H9 (cell line): Measurements from ENCODE around the gene P2RX5. TPM values are rescaled to one million over a fixed set of nuclear protein-coding genes. Genes with fewer than 3 reads are reported as not detected.

Experiments used
- DNase-seq: peaks from one replicate; pipeline ENCODE4 v3.0.0-alpha.2; 2017
- H2AFZ ChIP-seq: one replicate; pipeline ENCODE4 v1.6.1; 2013; ENCODE audit warnings: mild to moderate bottlenecking, low read length, control low read depth, moderate library complexity
- H2AK5ac ChIP-seq: 2 replicates; pipeline ENCODE4 v1.6.1; 2013; ENCODE audit warnings: low read length, control low read depth, mixed read lengths; ENCODE audit not compliant: insufficient read length
- H2BK120ac ChIP-seq: one replicate; pipeline ENCODE4 v1.6.1; 2013; ENCODE audit warnings: low read depth, mild to moderate bottlenecking, low read length, control low read depth, inconsistent platforms; ENCODE audit not compliant: poor library complexity, severe bottlenecking
- H2BK12ac ChIP-seq: 2 replicates; pipeline ENCODE4 v1.6.1; 2013; ENCODE audit warnings: low read length, control low read depth, mixed read lengths, low read depth; ENCODE audit not compliant: insufficient read length
- H2BK15ac ChIP-seq: 2 replicates; pipeline ENCODE4 v1.6.1; 2013; ENCODE audit warnings: low read depth, low read length, control low read depth
- H2BK20ac ChIP-seq: one replicate; pipeline ENCODE4 v1.6.1; 2013; ENCODE audit warnings: low read depth, mild to moderate bottlenecking, low read length, control low read depth, inconsistent platforms; ENCODE audit not compliant: poor library complexity, severe bottlenecking
- H2BK5ac ChIP-seq: 2 replicates; pipeline ENCODE4 v1.6.1; 2013; ENCODE audit warnings: low read length, control low read depth, mixed read lengths; ENCODE audit not compliant: insufficient read length
- H3K14ac ChIP-seq: 2 replicates; pipeline ENCODE4 v1.6.1; 2013; ENCODE audit warnings: low read length, control low read depth; ENCODE audit not compliant: insufficient read depth
- H3K18ac ChIP-seq: 2 replicates; pipeline ENCODE4 v1.6.1; 2013; ENCODE audit warnings: low read depth, mild to moderate bottlenecking, mixed read lengths, low read length, control low read depth; ENCODE audit not compliant: insufficient read length
- H3K23ac ChIP-seq: 2 replicates; pipeline ENCODE4 v1.6.1; 2013; ENCODE audit warnings: low read length, control low read depth, mixed read lengths, low read depth; ENCODE audit not compliant: insufficient read length
- H3K23me2 ChIP-seq: 2 replicates; pipeline ENCODE4 v1.6.1; 2013; ENCODE audit warnings: low read depth, mild to moderate bottlenecking, mixed read lengths, low read length, control low read depth; ENCODE audit not compliant: insufficient read length, poor library complexity, severe bottlenecking
- H3K27ac ChIP-seq: 2 replicates; pipeline ENCODE4 v1.5.1; 2013; ENCODE audit warnings: low read length, control low read depth, mixed read lengths, low read depth; ENCODE audit not compliant: insufficient read length
- H3K27me3 ChIP-seq: 2 replicates; pipeline ENCODE4 v1.6.1; 2013; ENCODE audit warnings: low read length, control low read depth, inconsistent platforms; ENCODE audit not compliant: insufficient read depth
- H3K4ac ChIP-seq: 2 replicates; pipeline ENCODE4 v1.6.1; 2013; ENCODE audit warnings: low read depth, mild to moderate bottlenecking, control low read depth, inconsistent platforms, low read length, moderate library complexity
- H3K4me1 ChIP-seq: 2 replicates; pipeline ENCODE4 v1.6.1; 2013; ENCODE audit warnings: low read length, control low read depth, inconsistent platforms; ENCODE audit not compliant: insufficient read depth
- H3K4me2 ChIP-seq: 2 replicates; pipeline ENCODE4 v1.6.1; 2013; ENCODE audit warnings: low read length, control low read depth, mixed read lengths; ENCODE audit not compliant: insufficient read length, insufficient read depth
- H3K56ac ChIP-seq: 2 replicates; pipeline ENCODE4 v1.6.1; 2013; ENCODE audit warnings: low read depth, mild to moderate bottlenecking, mixed read lengths, low read length, control low read depth; ENCODE audit not compliant: insufficient read length
- H3K79me1 ChIP-seq: 2 replicates; pipeline ENCODE4 v1.6.1; 2013; ENCODE audit warnings: low read depth, mild to moderate bottlenecking, moderate library complexity, low read length, control low read depth, inconsistent platforms; ENCODE audit not compliant: insufficient read depth, poor library complexity, severe bottlenecking
- H3K79me2 ChIP-seq: 2 replicates; pipeline ENCODE4 v1.6.1; 2013; ENCODE audit warnings: low read length, control low read depth, inconsistent platforms; ENCODE audit not compliant: insufficient read depth
- H3K9ac ChIP-seq: 2 replicates; pipeline ENCODE4 v1.6.1; 2013; ENCODE audit warnings: low read length, control low read depth, mixed read lengths; ENCODE audit not compliant: insufficient read length; ENCODE audit errors: extremely low read depth
- H3K9me3 ChIP-seq: one replicate; pipeline ENCODE4 v1.6.1; 2013; ENCODE audit warnings: low read depth, low read length, inconsistent platforms; ENCODE audit not compliant: control insufficient read depth
- H3T11ph ChIP-seq: one replicate; pipeline ENCODE4 v1.6.1; 2013; ENCODE audit warnings: mild to moderate bottlenecking, low read length, control low read depth, inconsistent platforms
- H4K20me1 ChIP-seq: one replicate; pipeline ENCODE4 v1.6.1; 2013; ENCODE audit not compliant: control insufficient read depth, insufficient read length, insufficient read depth
- H4K5ac ChIP-seq: 2 replicates; pipeline ENCODE4 v1.6.1; 2013; ENCODE audit warnings: low read depth, mild to moderate bottlenecking, mixed read lengths, low read length, control low read depth; ENCODE audit not compliant: insufficient read length
- H4K8ac ChIP-seq: replicated peaks from 2 replicates; pipeline ENCODE4 v1.6.1; 2013; ENCODE audit warnings: low read length, control low read depth, mixed read lengths, low read depth; ENCODE audit not compliant: insufficient read length
- H4K91ac ChIP-seq: 2 replicates; pipeline ENCODE4 v1.6.1; 2013; ENCODE audit warnings: low read depth, mild to moderate bottlenecking, moderate library complexity, mixed read lengths, low read length, control low read depth; ENCODE audit not compliant: insufficient read length
- H3K27ac Mint-ChIP-seq, 3 experiments: 2 replicates in 2 of 3; 3 replicates in 1 of 3; pipeline ENCODE4 v1.8.0; 2020 to 2021; ENCODE audit warnings: mixed read lengths in 3 of 3, mild to moderate bottlenecking in 1 of 3, moderate library complexity in 1 of 3
- H3K27me3 Mint-ChIP-seq: 2 replicates; pipeline ENCODE4 v1.8.0; 2021; ENCODE audit warnings: low read depth, mild to moderate bottlenecking, moderate library complexity, mixed read lengths
- H3K36me3 Mint-ChIP-seq, 3 experiments: 2 replicates in 2 of 3; 3 replicates in 1 of 3; pipeline ENCODE4 v1.8.0; 2020 to 2021; ENCODE audit warnings: low read depth in 3 of 3, mixed read lengths in 3 of 3; ENCODE audit not compliant: insufficient read depth in 1 of 3
- H3K4me1 Mint-ChIP-seq, 2 experiments: 2 replicates each; pipeline ENCODE4 v1.8.0; 2020; ENCODE audit warnings: mixed read lengths in 2 of 2
- H3K4me3 Mint-ChIP-seq, 2 experiments: 2 replicates in 1 of 2; 3 replicates in 1 of 2; pipeline ENCODE4 v1.8.0; 2020 to 2021; ENCODE audit warnings: mild to moderate bottlenecking in 2 of 2, mixed read lengths in 2 of 2, moderate library complexity in 1 of 2
- H3K9me3 Mint-ChIP-seq, 2 experiments: 2 replicates in 1 of 2; 3 replicates in 1 of 2; pipeline ENCODE4 v1.8.0; 2020; ENCODE audit warnings: mild to moderate bottlenecking in 2 of 2, mixed read lengths in 2 of 2, moderate library complexity in 1 of 2
- WGBS: extraction: QIAGEN DNeasy Blood & Tissue Kit; methylation state at CpG from one replicate; pipeline ENCODE4 v1.1.7; 2013; ENCODE audit warnings: missing lambda C conversion rate, low lambda C conversion rate, mixed read lengths; ENCODE audit not compliant: insufficient read length; ENCODE audit errors: extremely low coverage; 5-methylcytosine and 5-hydroxymethylcytosine counted together
- total RNA-seq: library from RNA; stranded (reverse); gene quantifications from 2 replicates; pipeline ENCODE4 v1.2.1, GENCODE V29; 2021
- TF ChIP-seq, protein P1 (sequence below): fragments of 200-600 bp; sonication (generic); conservative IDR thresholded peaks from 3 replicates; pipeline ENCODE4 v1.8.0; 2021; ENCODE audit warnings: antibody characterized with exemption, mild to moderate bottlenecking

The P2RX5 gene
- total RNA-seq, 1 experiment from 2014 or later, result 4.7 TPM

DNA sequence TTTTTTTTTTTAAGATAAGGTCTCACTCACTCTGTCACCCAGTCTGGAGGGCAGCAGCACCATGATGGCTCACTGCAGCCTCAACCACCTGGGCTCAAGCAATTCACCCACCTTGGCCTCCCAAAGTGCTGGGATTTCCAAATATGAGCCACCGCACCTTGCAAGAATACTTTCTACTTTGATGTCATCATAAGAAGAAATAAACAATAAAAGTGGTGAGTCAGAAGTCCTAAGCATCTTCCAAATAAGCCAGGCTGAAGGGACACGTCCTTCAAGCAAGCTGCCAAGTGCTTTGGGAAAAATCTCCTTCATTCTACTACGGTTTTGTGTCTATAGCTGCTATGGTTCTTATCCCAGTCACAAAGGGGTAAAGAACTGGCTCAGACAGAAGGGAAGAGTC, 48.1 kb upstream of the P2RX5 start:
- DNase-seq, result no peak
- Histone ChIP-seq H2BK20ac (no peak overlapping the region), H3K79me2 (no peaks in the 10 kb centered on the region), H3K4me2 (no peak overlapping the region), H3K14ac (no peak overlapping the region), H3K4ac (no peak overlapping the region), H3K27me3 (no peaks in the 10 kb centered on the region), H3K79me1 (no peaks in the 10 kb centered on the region), H3K27ac (no peak overlapping the region), H2BK15ac (no peak overlapping the region), H4K5ac (no peak overlapping the region), H3K9ac (no peak overlapping the region), H3K9me3 (no peaks in the 10 kb centered on the region), H4K91ac (no peak overlapping the region), H4K20me1 (no peaks in the 10 kb centered on the region), H2BK12ac (no peak overlapping the region), H3K23ac (no peak overlapping the region), H2BK120ac (no peak overlapping the region), H3K23me2 (no peaks in the 10 kb centered on the region), H3K18ac (no peak overlapping the region), H3K56ac (no peak overlapping the region), H3K4me1 (no peaks in the 10 kb centered on the region), H2BK5ac (no peak overlapping the region), H4K8ac (no peak overlapping the region), H3T11ph (no peak overlapping the region), H2AFZ (no peak overlapping the region), H2AK5ac (no peak overlapping the region)
- no peak overlapping the region for H3K27ac Mint-ChIP-seq
- no peak overlapping the region for H3K4me3 Mint-ChIP-seq
- TF ChIP-seq, protein P1, sequence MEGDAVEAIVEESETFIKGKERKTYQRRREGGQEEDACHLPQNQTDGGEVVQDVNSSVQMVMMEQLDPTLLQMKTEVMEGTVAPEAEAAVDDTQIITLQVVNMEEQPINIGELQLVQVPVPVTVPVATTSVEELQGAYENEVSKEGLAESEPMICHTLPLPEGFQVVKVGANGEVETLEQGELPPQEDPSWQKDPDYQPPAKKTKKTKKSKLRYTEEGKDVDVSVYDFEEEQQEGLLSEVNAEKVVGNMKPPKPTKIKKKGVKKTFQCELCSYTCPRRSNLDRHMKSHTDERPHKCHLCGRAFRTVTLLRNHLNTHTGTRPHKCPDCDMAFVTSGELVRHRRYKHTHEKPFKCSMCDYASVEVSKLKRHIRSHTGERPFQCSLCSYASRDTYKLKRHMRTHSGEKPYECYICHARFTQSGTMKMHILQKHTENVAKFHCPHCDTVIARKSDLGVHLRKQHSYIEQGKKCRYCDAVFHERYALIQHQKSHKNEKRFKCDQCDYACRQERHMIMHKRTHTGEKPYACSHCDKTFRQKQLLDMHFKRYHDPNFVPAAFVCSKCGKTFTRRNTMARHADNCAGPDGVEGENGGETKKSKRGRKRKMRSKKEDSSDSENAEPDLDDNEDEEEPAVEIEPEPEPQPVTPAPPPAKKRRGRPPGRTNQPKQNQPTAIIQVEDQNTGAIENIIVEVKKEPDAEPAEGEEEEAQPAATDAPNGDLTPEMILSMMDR, result no peak
- H3K27me3 Mint-ChIP-seq, result peaks cover 3% of the 10 kb centered on the region; the same call in 1 of the 2 replicates
- H3K9me3 Mint-ChIP-seq, result no peaks in the 10 kb centered on the region
- WGBS, result no CpG with 5 or more reads among the region's 3 CpGs
- peaks cover 13 to 18% of the 10 kb centered on the region in 2 experiments for H3K4me1 Mint-ChIP-seq
- no peaks in the 10 kb centered on the region for H3K36me3 Mint-ChIP-seq
